Measurements from ENCODE around the gene LRCH2. TPM values are rescaled to one million over a fixed set of nuclear protein-coding genes. Genes with fewer than 3 reads are reported as not detected.

LRCH2 gene
- total and polyA plus RNA-seq, 9 of the 15 experiments (the other 6 are each of a cell fraction or from before 2014, with no cell fraction given): 1.4 to 7.2 (median 2.9) TPM

GRCh38 chrX:115190636-115191489 is 43.0 kb downstream of the LRCH2 start:
- Histone ChIP-seq H3K36me3 (ENCODE audit: control insufficient read depth, insufficient read depth, low read length) (no peaks in the 10 kb centered on the region), H3K79me2 (ENCODE audit: control insufficient read depth, insufficient read depth, low read length) (no peaks in the 10 kb centered on the region), H3K4me1 (replicated peaks in 1 of 2; ENCODE audit: control insufficient read depth in 2 of 2, insufficient read depth in 2 of 2, low read length in 2 of 2) (no peaks in the 10 kb centered on the region), H4K20me1 (replicated peaks; ENCODE audit: control insufficient read depth, insufficient read depth, low read length) (no peaks in the 10 kb centered on the region), H3K4me2 (ENCODE audit: insufficient read depth, low read length) (no peak overlapping the region), H3K9me1 (ENCODE audit: control insufficient read depth, insufficient read depth, low read length) (no peaks in the 10 kb centered on the region), H3K27me3 (ENCODE audit: control insufficient read depth in 2 of 2, insufficient read depth in 2 of 2, low read length in 2 of 2) (no peaks in the 10 kb centered on the region), H3K4me3 (no peak overlapping the region), H3K27ac (ENCODE audit: extremely low read depth, low read depth, low read length) (no peak overlapping the region), H2AFZ (ENCODE audit: low read depth, low read length) (no peak overlapping the region), H3K9ac (ENCODE audit: insufficient read depth in 1 of 2, low read depth in 2 of 2, low read length in 2 of 2) (no peak overlapping the region), H3K9me3 (replicated peaks; ENCODE audit: control insufficient read depth, insufficient read depth, low read depth, low read length) (no peaks in the 10 kb centered on the region)
- in situ Hi-C loops (cut with MboI): no loop called here
- no peak for ATAC-seq
- 36% methylated on average over 22 of the region's 64 CpGs for WGBS (ENCODE audit: insufficient coverage, low coverage, missing lambda C conversion rate)
- ChIA-PET CTCF (ENCODE audit: low intra/inter-chr PET ratio) (no interaction called here), POLR2A (no interaction called here)
- TF ChIP-seq KLF6 (CRISPR knock-in tag; IDR thresholded peaks at IDR 0.05; ENCODE audit: borderline replicate concordance) (no peak), MECOM (CRISPR knock-in tag; IDR thresholded peaks at IDR 0.05) (no peak), SRSF7 (optimal IDR thresholded peaks at IDR 0.05; ENCODE audit: low read depth, low read length) (no peak), ZNF311 (CRISPR knock-in tag; IDR thresholded peaks at IDR 0.05) (no peak), HEY1 (CRISPR knock-in tag; IDR thresholded peaks at IDR 0.05; ENCODE audit: borderline replicate concordance) (no peak), TRIM24 (IDR thresholded peaks at IDR 0.05) (no peak), SIN3B (IDR thresholded peaks at IDR 0.05; ENCODE audit: low read depth) (no peak), ZNF24 (IDR thresholded peaks at IDR 0.05) (no peak), ZKSCAN1 (IDR thresholded peaks at IDR 0.05; ENCODE audit: low read depth, low read length) (no peak)
- no peak for FAIRE-seq
- no TSS peak for BruUV-seq (replicated peaks)
- intact Hi-C loops (cut with micrococcal nuclease): no loop called here
- no peak for DNase-seq (ENCODE audit: extremely low read depth in 1 of 4, low spot score in 3 of 4)

All from K562 (cell line).